NCI-H446 (cell line): ENCODE data around the gene SETBP1.

Experiments used
- DNase-seq, 2 experiments: peaks; one replicate each; lab custom pipeline; 2025; lab: John Stamatoyannopoulos, UW

The SETBP1 gene

GRCh38 chr18:44680273-44681075 lies at the start of gene SETBP1:
Gene SETBP1, plus strand, starts transcription at chr18:44680888. Its CDS starts 20,459 bp downstream, at chr18:44701347.
- DNase-seq: peak; percentile 59 to 80

DNA sequence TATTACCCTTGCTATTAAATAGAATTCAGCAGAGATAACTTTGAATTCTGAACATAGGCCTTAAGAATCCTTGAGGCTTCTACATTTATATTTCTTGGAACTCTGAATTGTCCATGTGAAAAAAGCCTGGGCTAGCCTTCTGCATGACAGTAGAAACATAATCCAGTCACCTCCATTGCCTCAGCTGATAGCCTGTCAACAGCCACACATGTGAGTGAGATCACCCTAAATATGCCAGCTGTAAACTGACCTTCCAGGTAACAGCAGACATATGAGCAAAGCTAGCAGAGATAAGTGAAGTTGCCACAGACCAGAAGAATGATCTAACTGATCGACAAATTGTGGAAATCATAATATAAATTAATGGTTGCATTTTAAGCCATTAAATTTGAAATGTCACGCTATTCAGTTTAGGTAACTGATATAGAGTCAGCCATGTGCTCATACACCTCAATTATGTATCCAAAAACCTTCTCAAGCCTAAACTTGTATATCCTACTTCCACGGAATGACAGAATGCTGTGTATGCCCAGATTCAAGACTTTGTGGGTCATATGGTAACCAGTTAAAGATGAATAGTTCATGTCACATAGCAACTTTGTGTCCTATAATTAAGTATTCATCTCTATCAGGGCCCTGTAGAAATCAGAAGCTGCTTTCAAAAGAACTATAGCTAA lies 48.1 kb upstream of the SETBP1 start:
- DNase-seq: no peak

GRCh38 chr18:44635546-44635945 lies 45.1 kb upstream of the SETBP1 start:
- no peak for DNase-seq

DNA sequence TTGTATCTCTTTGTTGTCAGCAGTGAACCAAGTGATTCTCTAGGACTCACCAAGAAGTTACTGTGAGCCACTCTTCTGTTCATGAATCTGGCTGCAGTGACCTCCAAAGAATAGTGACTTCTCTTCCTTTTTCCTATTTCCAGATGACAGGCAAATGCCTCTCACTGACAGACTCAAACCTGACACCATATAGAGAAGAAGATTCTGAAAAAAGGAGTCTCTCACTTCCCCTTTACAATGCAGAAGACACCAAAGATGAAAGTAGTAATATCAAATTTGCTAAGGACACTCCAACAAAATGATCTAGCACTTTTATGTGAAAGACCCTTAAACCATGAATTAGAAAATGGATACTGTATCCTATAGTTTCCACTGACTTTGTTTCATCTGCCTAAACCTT lies 44.4 kb upstream of the SETBP1 start:
- no peak for DNase-seq

- DNase-seq: no peak
These were observed 43.3 kb upstream of the SETBP1 start for GRCh38 chr18:44637210-44638033.

DNA sequence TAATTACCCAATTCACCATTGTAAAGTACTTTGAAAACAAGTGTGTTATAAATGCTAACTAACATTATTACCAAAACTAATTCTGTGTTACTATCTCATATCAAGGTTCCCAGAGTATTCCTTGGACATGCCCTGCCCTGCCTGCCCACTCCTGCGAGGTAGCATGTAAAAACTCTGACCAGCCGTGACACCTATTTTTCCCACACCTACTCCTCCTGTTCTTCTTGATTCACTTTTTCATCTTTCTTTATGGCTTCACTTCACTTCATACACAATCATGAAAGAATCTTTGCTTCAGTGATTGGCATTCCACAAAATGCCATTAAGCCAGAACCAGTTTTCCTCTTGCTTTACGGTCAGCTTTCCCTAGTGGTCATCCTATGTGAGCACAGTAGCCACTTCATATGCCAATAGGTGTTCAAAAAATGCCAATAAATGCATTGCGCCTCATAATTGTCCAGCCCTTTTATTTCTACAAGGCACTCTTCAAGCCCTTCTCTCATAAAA lies 42.6 kb upstream of the SETBP1 start:
- no peak for DNase-seq

GRCh38 chr18:44638811-44639210 lies 41.9 kb upstream of the SETBP1 start:
- no peak for DNase-seq

- no peak for DNase-seq
These were observed 37.7 kb upstream of the SETBP1 start for GRCh38 chr18:44643004-44643403.

DNA sequence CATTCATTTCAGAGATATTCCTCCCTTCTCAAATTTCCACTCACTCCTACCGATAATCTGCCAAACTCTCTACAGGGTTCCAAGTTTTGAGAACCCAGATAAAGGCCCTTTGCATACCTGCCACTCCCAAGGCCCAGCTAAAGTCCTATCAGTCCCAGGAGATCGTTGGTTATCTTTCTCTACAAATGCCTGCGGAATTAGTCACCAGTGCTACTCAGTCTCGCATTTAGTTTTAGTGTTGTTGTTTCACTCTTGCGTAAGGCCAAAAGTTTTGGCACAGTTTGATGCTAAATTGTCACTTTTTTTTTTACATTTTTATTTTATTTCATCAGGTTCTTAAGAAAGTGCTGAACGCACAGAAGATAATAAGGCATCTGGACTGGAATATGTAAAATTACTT lies 29.2 kb upstream of the SETBP1 start:
- DNase-seq: no peak

- no peak for DNase-seq
These were observed 28.6 kb upstream of the SETBP1 start for GRCh38 chr18:44651918-44652572.

GRCh38 chr18:44652722-44653121 lies 28.0 kb upstream of the SETBP1 start:
- DNase-seq: no peak

DNA sequence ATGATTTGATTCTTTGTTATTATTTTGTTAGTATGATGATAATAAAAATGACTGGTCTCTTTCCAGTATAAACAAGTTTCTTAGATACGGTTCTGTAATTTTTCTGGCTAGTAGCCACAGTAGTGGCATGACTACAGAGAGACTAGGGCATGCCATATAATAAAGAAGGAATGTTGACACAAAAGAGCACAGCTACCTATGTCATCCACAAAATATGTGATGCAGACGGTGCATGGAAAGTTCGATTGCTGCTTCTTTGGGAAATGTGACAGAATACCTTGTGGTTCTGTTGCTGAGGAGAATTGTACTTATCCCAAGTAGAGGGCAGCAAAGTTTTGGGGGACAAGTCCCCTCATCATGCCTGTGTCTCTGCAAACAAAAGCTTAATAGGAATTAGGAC lies 26.1 kb upstream of the SETBP1 start:
- no peak for DNase-seq

- no peak for DNase-seq
These were observed 25.3 kb upstream of the SETBP1 start for GRCh38 chr18:44655435-44655834.

GRCh38 chr18:44659771-44660170 lies 20.9 kb upstream of the SETBP1 start:
- no peak for DNase-seq

- DNase-seq: no peak
These were observed 12.3 kb upstream of the SETBP1 start for GRCh38 chr18:44668270-44668975.

GRCh38 chr18:44671914-44672313 lies 8.8 kb upstream of the SETBP1 start:
- no peak for DNase-seq

DNA sequence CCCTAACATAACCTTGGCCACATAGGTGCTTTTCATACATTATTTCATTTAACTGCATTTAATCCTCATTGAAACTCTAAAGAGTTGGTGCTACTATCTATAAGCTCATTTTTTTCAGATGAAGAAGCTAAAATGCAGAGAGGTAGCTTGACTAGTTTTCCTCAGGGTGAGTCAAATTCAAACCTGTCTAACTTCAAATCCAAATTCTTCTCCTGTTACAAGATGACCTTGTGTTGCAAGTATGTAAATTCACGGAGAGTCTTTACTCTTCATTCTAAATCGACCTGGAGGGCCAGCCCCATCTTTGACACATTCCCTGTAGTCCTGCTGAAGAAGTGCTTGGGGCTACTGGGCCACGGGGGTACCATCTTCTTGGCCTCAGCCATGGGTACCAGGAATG lies 8.2 kb upstream of the SETBP1 start:
- no peak for DNase-seq

DNA sequence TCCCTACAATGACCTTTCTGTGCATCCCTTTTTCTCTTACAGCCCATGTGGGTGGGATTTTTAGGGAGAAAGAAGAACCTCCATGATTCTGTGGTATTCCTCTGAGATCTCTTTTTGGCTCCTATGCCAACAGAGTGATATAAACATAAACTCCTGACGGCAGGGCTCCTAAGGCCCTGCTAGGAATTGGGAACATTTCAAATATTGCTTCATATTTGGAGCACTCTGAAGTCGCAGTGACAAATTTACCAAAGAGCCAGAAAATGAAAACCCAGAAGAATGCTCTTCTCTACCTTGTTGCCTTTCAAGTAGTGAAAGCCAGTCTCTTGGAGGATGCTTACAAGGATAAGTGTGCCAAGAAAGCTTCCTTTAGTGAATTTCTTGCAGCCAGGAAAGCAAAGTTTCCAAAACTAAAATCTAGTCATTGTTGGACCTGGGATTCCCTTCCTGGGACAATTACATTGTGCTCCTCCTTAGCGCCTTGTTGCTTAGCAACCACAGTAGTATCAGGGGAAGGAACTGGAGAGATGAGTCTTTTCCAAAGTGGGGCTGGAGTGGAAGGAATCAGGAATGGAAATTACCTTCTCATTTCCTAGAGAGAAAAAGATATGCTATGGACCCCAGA lies 7.3 kb upstream of the SETBP1 start:
- peak in 1 of 2 experiments; percentile 20 for DNase-seq

DNA sequence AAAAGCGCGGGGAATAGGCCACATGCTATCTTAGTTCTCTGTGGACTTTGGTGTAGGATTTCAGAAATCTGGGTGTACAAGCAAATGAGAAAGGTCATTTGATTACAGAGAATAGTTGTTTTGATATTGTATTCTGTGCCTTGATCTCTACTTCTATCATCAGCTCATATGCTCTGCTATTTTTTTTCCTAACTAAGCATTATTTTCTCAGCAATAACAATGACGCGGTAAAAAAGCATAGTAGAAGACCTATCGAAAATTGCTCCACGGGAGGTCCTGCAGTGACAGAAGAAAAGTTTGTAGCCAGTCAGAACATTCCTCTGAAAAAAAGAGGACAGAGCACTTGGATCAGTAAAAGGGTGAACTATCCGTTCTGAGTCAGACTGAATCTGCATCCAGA lies 2.8 kb upstream of the SETBP1 start:
- no peak for DNase-seq

GRCh38 chr18:44678725-44679055 lies 2.0 kb upstream of the SETBP1 start:
- DNase-seq: no peak
